MM.1S (cell line): ENCODE data around the gene METTL16.
"Not testable (repeated sequence)": the region's sequence is repeated elsewhere in the genome, so short reads cannot be mapped to it uniquely, and the experiment has no call there.

ENCODE experiments used
- DNase-seq: peaks from one replicate; pipeline ENCODE4 v3.0.0-alpha.2; 2015
- H2AFZ ChIP-seq: fragments of 300-600 bp; sonication (generic); 2 replicates; pipeline ENCODE4 v1.6.0; 2016; ENCODE audit warnings: antibody characterized with exemption, low read length
- H3F3A ChIP-seq: fragments of 300-600 bp; sonication (generic); 2 replicates; pipeline ENCODE4 v1.6.1; 2016; ENCODE audit warnings: mild to moderate bottlenecking, antibody characterized with exemption, low read length, moderate library complexity, mixed read lengths; ENCODE audit not compliant: insufficient read depth
- H3K27ac ChIP-seq: fragments of 300-600 bp; sonication (generic); 2 replicates; pipeline ENCODE4 v1.5.1; 2016; ENCODE audit warnings: mild to moderate bottlenecking, low read length
- H3K27me3 ChIP-seq: fragments of 300-600 bp; sonication (generic); replicated peaks from 2 replicates; pipeline ENCODE4 v1.6.0; 2016; ENCODE audit warnings: low read length; ENCODE audit not compliant: insufficient read depth
- H3K36me3 ChIP-seq: fragments of 300-600 bp; sonication (generic); replicated peaks from 2 replicates; pipeline ENCODE4 v1.6.1; 2016; ENCODE audit warnings: mild to moderate bottlenecking, low read length, mixed read lengths; ENCODE audit not compliant: insufficient read depth
- H3K4me1 ChIP-seq: fragments of 300-600 bp; sonication (generic); 2 replicates; pipeline ENCODE4 v1.6.1; 2016; ENCODE audit warnings: low read length, mixed read lengths
- H3K4me2 ChIP-seq: fragments of 300-600 bp; sonication (generic); 2 replicates; pipeline ENCODE4 v1.6.0; 2016; ENCODE audit warnings: low read depth, low read length
- H3K4me3 ChIP-seq: fragments of 300-600 bp; sonication (generic); 2 replicates; pipeline ENCODE4 v1.5.1; 2016; ENCODE audit warnings: low read length, mixed read lengths
- H3K79me2 ChIP-seq: fragments of 300-600 bp; sonication (generic); 2 replicates; pipeline ENCODE4 v1.6.1; 2016; ENCODE audit warnings: mixed run types, low read length, mixed read lengths
- H3K9ac ChIP-seq: fragments of 300-600 bp; sonication (generic); 2 replicates; pipeline ENCODE4 v1.6.1; 2016; ENCODE audit warnings: low read length, mixed read lengths
- H3K9me2 ChIP-seq: fragments of 300-600 bp; sonication (generic); replicated peaks from 2 replicates; pipeline ENCODE4 v1.6.1; 2016; ENCODE audit warnings: mild to moderate bottlenecking, low read length, mixed read lengths; ENCODE audit not compliant: insufficient read depth
- H3K9me3 ChIP-seq: fragments of 300-600 bp; sonication (generic); replicated peaks from 2 replicates; pipeline ENCODE4 v1.6.1; 2016; ENCODE audit warnings: mild to moderate bottlenecking, low read length, mixed read lengths; ENCODE audit not compliant: insufficient read depth
- H4K20me1 ChIP-seq: fragments of 300-600 bp; sonication (generic); 2 replicates; pipeline ENCODE4 v1.6.1; 2016; ENCODE audit warnings: mild to moderate bottlenecking, low read length, moderate library complexity, mixed read lengths; ENCODE audit not compliant: insufficient read depth
- CTCF ChIP-seq: fragments of 300-600 bp; sonication (generic); IDR thresholded peaks from 2 replicates; pipeline ENCODE4 v1.5.1; 2016; ENCODE audit warnings: antibody characterized with exemption, low read length, mixed read lengths
- EZH2 ChIP-seq: fragments of 300-600 bp; sonication (generic); optimal IDR thresholded peaks from 2 replicates; pipeline ENCODE3; 2017; ENCODE audit warnings: low read depth, mild to moderate bottlenecking, antibody characterized with exemption, low read length, mixed read lengths
- EZH2phosphoT487 ChIP-seq: fragments of 300-600 bp; sonication (generic); IDR thresholded peaks from 2 replicates; pipeline ENCODE4 v1.6.1; 2018; ENCODE audit warnings: antibody characterized with exemption, low read length

The METTL16 gene

GRCh38 chr17:2444382-2444781 lies 67.3 kb downstream of the METTL16 start:
- Histone ChIP-seq H4K20me1 (no peaks in the 10 kb centered on the region), H3K27me3 (no peaks in the 10 kb centered on the region), H3K4me1 (no peaks in the 10 kb centered on the region), H3K9ac (no peak overlapping the region), H3K9me3 (no peaks in the 10 kb centered on the region), H3K9me2 (no peaks in the 10 kb centered on the region), H2AFZ (no peak overlapping the region), H3K36me3 (no peaks in the 10 kb centered on the region), H3K4me2 (no peak overlapping the region), H3K27ac (no peak overlapping the region), H3F3A (no peaks in the 10 kb centered on the region; the same call in 1 of the 2 replicates), H3K4me3 (no peak overlapping the region), H3K79me2 (peaks cover 6% of the 10 kb centered on the region)
- TF ChIP-seq EZH2phosphoT487 (no peak), EZH2 (no peak), CTCF (no peak)
- DNase-seq, result no peak

GRCh38 chr17:2442166-2442565 lies 69.5 kb downstream of the METTL16 start:
- no peak overlapping the region for H3K9ac ChIP-seq
- H3K4me1 ChIP-seq, result no peaks in the 10 kb centered on the region
- H3K9me2 ChIP-seq, result no peaks in the 10 kb centered on the region
- H3K4me2 ChIP-seq, result no peak overlapping the region
- DNase-seq, result no peak
- no peaks in the 10 kb centered on the region; the same call in 1 of the 2 replicates for H3K36me3 ChIP-seq
- H3K79me2 ChIP-seq, result peaks cover 2% of the 10 kb centered on the region; the same call in 1 of the 2 replicates
- H3K27me3 ChIP-seq, result no peaks in the 10 kb centered on the region
- H3F3A ChIP-seq, result no peaks in the 10 kb centered on the region; the same call in 1 of the 2 replicates
- H2AFZ ChIP-seq, result no peak overlapping the region
- no peak overlapping the region for H3K4me3 ChIP-seq
- no peaks in the 10 kb centered on the region for H4K20me1 ChIP-seq
- no peak overlapping the region for H3K27ac ChIP-seq
- no peak for TF ChIP-seq EZH2phosphoT487
- no peak for TF ChIP-seq EZH2
- TF ChIP-seq CTCF, result no peak
- no peaks in the 10 kb centered on the region for H3K9me3 ChIP-seq

GRCh38 chr17:2440930-2441329 lies 70.8 kb downstream of the METTL16 start:
- H3K9me3 ChIP-seq, result no peaks in the 10 kb centered on the region
- H3K27ac ChIP-seq, result no peak overlapping the region
- H3K27me3 ChIP-seq, result no peaks in the 10 kb centered on the region
- TF ChIP-seq CTCF (no peak), EZH2phosphoT487 (no peak), EZH2 (no peak)
- no peaks in the 10 kb centered on the region for H3K4me1 ChIP-seq
- H3F3A ChIP-seq, result peaks cover 2% of the 10 kb centered on the region; the same call in 1 of the 2 replicates
- H3K36me3 ChIP-seq, result no peaks in the 10 kb centered on the region; the same call in 1 of the 2 replicates
- H3K9ac ChIP-seq, result no peak overlapping the region
- H3K4me3 ChIP-seq, result no peak overlapping the region
- H3K9me2 ChIP-seq, result no peaks in the 10 kb centered on the region
- no peak overlapping the region for H2AFZ ChIP-seq
- DNase-seq, result no peak
- peaks cover 2% of the 10 kb centered on the region; the same call in 1 of the 2 replicates for H3K79me2 ChIP-seq
- no peaks in the 10 kb centered on the region for H4K20me1 ChIP-seq
- no peak overlapping the region for H3K4me2 ChIP-seq

GRCh38 chr17:2439997-2440396 lies 71.7 kb downstream of the METTL16 start:
- H3K4me2 ChIP-seq, H3F3A ChIP-seq, H3K79me2 ChIP-seq, DNase-seq, H4K20me1 ChIP-seq, H3K4me3 ChIP-seq, H3K4me1 ChIP-seq, H3K27me3 ChIP-seq, H3K9me2 ChIP-seq, H3K27ac ChIP-seq, H3K9ac ChIP-seq, H3K9me3 ChIP-seq, H3K36me3 ChIP-seq, H2AFZ ChIP-seq: not testable (repeated sequence)
